ENCODE results near the gene DRAXIN.

Gene DRAXIN

GRCh38 chr1:11725616-11726015 is 34.1 kb downstream of the DRAXIN start:
- DNase-seq (ENCODE audit: extremely low read depth, low read depth) = no peak
- no peak for TF ChIP-seq CTCF (IDR thresholded peaks at IDR 0.05; ENCODE audit: low read depth, low read length)

GRCh38 chr1:11727119-11727518 is 35.6 kb downstream of the DRAXIN start:
- TF ChIP-seq CTCF (IDR thresholded peaks at IDR 0.05; ENCODE audit: low read depth, low read length) = no peak
- no peak for DNase-seq (ENCODE audit: extremely low read depth, low read depth)

DNA sequence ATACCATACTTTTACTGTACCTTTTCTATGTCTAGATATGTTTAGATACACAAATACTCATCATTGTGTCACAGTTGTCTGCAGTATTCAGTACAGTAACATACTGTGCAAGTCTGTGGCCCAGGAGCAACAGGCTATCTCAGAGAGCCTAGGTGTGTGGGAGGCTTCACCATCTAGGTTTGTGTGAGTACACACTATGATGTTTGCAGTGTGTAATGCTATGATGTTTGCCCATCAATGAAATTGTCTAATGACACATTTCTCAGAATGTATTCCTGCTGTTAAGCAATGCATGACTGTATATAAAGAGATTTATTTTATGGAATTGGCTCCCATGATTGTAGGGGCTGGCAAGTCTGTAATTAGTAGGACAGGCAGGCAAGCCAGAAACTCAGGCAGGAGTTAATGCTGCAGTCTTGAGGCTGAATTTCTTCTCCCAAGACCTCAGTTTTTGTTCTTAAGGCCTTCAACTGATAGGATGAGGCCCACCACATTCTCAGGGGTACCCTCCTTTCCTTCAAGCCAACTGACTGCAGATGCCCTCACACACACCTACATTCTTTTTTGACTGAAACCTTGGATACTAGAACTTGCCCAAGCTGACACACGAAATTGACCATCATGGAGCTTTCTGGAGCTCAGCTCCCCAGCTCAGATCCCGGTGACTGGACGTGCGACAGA is 36.8 kb downstream of the DRAXIN start:
- DNase-seq (ENCODE audit: extremely low read depth, low read depth) = no peak
- no peak for TF ChIP-seq CTCF (IDR thresholded peaks at IDR 0.05; ENCODE audit: low read depth, low read length)

- no peak for DNase-seq (ENCODE audit: extremely low read depth, low read depth)
- TF ChIP-seq CTCF (IDR thresholded peaks at IDR 0.05; ENCODE audit: low read depth, low read length) = no peak
Measured at GRCh38 chr1:11729155-11729497, 37.6 kb downstream of the DRAXIN start.

- DNase-seq (ENCODE audit: extremely low read depth, low read depth) = no peak
- TF ChIP-seq CTCF (IDR thresholded peaks at IDR 0.05; ENCODE audit: low read depth, low read length) = no peak
Measured at GRCh38 chr1:11729498-11730428, 38.3 kb downstream of the DRAXIN start.

DNA sequence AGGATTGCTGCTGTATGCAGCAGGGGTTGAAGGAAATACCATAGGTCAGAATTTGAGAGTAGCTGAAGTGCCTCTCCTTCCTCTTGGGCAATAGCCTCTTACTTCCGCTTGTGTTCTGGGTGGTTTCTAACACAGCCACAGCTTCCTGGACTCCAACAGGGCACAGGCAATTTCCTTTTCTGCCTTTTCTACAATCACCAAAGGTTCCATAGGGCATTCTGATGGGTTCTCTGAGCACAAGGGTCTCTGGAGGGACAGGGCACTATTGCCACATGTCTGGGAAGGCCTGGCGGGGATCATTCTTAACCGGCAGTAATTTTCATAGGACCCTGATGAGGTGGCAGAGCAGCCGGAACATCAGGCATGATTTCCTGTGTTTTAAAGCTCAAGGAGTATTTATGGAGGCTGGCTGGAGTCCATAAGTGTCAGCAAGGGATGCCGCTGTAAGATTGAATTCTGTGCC is 39.0 kb downstream of the DRAXIN start:
- TF ChIP-seq CTCF (IDR thresholded peaks at IDR 0.05; ENCODE audit: low read depth, low read length) = no peak
- DNase-seq (ENCODE audit: extremely low read depth, low read depth) = no peak

- no peak for TF ChIP-seq CTCF (IDR thresholded peaks at IDR 0.05; ENCODE audit: low read depth, low read length)
- no peak for DNase-seq (ENCODE audit: extremely low read depth, low read depth)
Measured at GRCh38 chr1:11731691-11732283, 40.3 kb downstream of the DRAXIN start.

Measured in AG09319 (cell line).